NK-92 (cell line): ENCODE data around the gene C1orf35.

Experiments used
- DNase-seq: peaks from one replicate; lab custom pipeline; 2025; ENCODE audit not compliant: unreplicated experiment; lab: John Stamatoyannopoulos, UW

Gene C1orf35

GRCh38 chr1:228109962-228110488 lies 6.9 kb upstream of the C1orf35 start:
- no peak for DNase-seq

DNA sequence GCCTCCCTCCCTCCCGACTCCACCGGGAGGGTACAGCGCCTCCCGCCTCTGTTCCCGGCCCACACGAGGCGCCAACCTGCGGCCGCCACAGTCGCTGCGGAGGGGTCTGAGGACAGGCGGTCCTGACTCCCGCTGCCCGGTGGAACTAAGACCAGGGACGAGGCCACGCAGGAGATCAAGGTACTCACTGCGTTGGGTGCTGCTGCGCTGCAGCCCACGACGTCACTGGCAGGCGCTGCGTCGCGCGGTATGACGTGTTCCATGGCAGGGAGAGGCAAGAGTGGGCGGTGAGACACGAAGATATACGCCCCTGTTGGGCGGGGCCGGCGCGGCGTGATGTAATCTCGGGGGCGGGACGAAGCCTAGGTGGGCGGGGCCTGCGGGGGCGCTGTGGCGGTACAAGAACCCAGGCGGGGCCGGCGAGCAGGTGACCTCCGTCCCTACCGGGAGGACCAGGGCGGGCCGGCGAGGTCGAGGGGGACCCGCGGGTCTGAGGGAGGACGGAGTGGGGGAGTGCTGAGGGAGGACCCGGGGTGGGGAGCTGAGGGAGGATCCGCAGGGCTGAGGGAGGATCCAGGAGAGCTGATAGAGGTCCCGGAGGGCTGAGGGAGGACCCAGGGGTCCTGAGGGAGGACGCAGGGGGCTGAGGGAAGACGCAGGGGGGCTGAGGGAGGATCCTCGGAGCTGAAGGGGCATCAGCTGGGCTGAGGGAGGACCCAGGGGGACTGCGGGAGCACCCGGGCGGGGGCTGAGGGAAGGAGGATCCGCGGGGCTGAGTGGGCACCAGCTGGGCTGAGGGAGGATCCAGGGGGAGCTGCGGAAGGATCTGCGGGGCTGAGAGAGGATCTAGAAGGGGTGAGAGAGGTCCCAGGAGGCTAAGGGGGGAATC lies 6.2 kb upstream of the C1orf35 start, which contains the start of gene MRPL55:
MRPL55 (minus strand) TSS at position 227 of the 889 bp plus-strand sequence. CDS start 1,039 bp downstream, outside the sequence.
- peak; percentile 88 for DNase-seq

DNA sequence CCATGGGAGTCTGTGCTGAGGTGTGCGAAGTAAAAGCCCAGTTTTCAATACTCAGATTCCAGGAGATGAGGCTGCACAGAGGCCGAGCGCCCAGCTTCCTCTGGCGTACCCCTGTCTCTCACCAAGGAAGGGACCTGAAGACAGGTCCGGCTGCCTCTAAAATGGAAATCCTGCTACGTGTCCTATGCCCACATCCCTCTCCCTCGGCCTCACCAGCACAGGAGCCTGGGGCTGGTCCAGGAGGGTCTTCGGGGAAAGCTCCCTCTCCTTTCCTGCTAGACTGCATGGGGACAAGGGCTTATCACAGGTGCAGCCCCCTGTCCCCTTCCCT lies 5.6 kb upstream of the C1orf35 start:
- DNase-seq = no peak

- no peak for DNase-seq
Observed at GRCh38 chr1:228108055-228108690, 5.0 kb upstream of the C1orf35 start.

DNA sequence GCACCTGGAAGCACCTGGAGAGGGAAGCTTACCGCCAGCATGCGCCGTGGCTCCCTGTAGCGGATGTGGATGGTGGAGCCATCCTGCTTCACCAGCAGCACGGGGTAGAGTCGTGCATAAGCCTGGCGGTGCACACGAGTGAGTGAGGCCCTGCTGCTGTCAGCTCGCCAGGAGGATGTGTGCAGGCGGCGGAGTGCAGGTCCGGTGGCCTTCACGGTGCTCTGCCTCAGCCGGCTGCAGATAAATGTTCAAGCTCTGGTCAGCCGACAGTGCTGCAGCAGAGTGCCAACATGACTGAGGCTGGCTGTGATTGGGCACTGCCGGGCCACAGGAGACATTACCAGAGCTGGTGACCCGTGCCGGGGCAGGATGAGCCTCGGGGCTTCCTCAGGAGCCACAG lies 4.5 kb upstream of the C1orf35 start:
- no peak for DNase-seq

DNA sequence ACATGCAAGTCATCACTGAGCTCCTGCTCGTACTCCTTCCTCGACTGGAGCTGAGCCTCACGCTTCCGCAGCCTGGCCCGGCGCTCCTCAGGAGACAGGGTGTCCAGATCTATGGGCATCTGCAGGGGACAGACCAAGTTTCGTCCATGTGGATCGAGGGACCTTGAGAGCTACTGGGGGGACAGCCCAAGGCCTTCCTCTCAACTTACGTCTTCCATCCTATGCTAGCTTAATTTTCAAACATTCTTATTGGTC lies 3.6 kb upstream of the C1orf35 start:
- no peak for DNase-seq

DNA sequence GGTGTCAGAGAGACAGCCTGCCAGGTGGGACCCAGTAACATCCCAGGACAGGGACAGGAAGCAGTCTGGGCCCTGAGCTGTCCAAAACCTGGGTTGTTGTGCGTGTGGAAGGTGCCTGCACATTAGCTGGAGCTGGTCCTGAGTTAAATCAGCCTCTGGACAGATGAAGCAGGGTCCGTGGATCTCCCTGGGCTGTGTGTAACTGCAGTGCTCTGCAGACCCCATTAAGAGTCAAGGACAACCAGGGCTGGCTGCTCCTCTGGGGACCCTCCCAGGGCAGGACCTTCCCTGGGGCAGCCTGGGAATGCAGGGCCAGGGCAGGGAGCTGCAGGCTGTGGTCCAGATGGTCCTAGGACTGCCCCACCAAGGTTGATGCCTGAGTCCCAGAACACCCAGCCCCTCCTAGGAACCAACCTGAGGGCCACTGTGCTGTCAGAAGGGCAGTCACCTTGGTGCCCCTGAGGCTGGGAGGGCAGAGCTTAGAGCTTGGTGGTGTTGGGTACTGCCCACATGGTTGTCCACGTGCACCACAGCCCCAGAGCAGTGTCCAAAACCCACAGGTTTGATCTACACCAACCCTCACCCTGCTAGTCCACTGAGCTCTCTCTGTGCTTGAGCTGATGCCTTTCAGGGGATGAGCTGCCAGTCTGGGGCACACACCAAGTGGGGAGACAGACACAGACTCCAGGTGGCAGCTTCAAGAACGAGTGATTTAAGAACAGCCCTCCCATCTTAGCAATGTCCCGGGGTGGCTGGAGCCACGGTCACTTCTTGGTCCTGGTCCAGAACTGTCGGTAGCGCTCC lies 3.1 kb upstream of the C1orf35 start:
- DNase-seq = no peak

DNA sequence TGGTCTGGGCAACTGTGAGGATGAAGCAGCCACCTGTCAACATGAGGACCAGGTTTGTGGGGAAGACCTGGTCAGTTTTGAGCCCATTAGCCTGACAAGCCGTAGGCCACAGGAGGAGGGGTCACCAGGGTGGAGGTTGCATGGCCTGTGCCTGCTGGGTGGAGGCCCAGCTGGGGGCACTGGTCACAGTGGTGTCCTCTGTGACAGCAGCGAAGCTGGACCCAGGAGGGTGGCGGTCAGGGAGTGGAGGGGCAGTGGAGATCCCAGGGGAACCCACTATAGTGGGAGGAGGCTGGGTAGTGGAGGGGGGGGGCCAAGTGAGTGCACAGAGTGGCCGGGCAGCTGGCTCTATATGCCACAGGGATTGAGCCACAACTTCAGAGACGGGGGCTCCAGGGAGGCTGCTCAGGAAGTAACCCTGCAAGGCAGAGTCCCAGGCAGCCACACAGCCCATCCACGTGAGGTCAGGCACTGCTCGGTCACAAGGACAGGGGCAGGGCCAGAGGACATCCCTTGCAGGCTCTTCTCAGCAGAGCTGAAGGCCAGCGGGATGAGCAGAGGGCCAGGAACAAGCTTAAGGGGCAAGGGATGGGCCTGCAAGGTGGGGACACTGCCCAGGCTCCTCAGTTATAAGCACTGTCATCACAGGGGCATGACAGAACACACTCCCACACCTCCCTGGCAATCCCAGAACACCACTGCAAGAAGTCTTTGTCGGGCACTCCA lies 2.3 kb upstream of the C1orf35 start:
- no peak for DNase-seq

GRCh38 chr1:228104526-228105269 lies 1.6 kb upstream of the C1orf35 start:
- no peak for DNase-seq

GRCh38 chr1:228101994-228102790 lies 933 bp downstream of the C1orf35 start:
- DNase-seq = no peak

DNA sequence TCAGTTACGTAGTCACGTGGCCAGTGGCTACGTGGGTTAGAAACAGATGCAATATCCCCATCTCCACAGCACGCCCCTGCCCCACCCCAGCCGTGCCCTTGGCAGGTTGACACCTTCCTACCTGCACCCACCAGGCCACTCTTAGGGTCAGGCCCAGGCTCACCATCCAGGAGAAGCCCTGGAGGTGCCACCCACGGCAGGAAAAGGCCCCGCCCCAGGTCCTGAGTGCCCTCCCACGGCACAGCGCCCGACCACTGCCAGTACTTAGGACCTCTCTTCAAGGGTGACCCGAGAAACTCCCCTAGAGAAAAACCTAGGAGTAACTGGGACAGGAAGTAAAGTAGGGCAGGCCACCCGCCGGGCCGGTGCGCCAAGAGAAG lies 1.5 kb downstream of the C1orf35 start:
- DNase-seq = no peak

GRCh38 chr1:228100822-228101613 lies 2.1 kb downstream of the C1orf35 start:
- DNase-seq = no peak

- DNase-seq = no peak
Observed at GRCh38 chr1:228099331-228099732, 3.8 kb downstream of the C1orf35 start.

DNA sequence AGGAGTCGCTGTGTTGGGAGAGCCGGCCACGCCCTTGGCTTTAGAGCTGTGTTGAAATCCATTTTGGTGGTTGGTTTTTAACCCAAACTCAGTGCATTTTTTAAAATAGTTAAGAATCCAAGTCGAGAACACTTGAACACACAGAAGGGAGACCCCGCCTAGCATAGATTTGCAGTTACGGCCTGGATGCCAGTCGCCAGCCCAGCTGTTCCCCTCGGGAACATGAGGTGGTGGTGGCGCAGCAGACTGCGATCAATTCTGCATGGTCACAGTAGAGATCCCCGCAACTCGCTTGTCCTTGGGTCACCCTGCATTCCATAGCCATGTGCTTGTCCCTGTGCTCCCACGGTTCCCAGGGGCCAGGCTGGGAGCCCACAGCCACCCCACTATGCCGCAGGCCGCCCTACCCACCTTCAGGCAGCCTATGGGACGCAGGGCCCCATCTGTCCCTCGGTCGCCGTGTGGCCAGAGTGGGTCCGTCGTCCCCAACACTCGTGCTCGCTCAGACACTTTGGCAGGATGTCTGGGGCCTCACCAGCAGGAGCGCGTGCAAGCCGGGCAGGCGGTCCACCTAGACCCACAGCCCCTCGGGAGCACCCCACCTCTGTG lies 4.7 kb downstream of the C1orf35 start:
- DNase-seq = no peak

- no peak for DNase-seq
Observed at GRCh38 chr1:228097333-228098081, 5.6 kb downstream of the C1orf35 start.

- no peak for DNase-seq
Observed at GRCh38 chr1:228096416-228097332, 6.5 kb downstream of the C1orf35 start.

GRCh38 chr1:228095938-228096337 lies 7.2 kb downstream of the C1orf35 start:
- no peak for DNase-seq
